ENCODE data around the gene LRP3. TPM values are rescaled to one million over a fixed set of nuclear protein-coding genes. Genes with fewer than 3 reads are reported as not detected.

The LRP3 gene
- total RNA-seq, 1 experiment from 2014 or later = 29.0 TPM

- no peak for TF ChIP-seq CBX3 (IDR thresholded peaks at IDR 0.05; ENCODE audit: low read depth)
- no peak for TF ChIP-seq YY1 (IDR thresholded peaks at IDR 0.05; ENCODE audit: extremely low read depth, insufficient replicate concordance, low read depth, low read length)
- TF ChIP-seq EZH2phosphoT487 (IDR thresholded peaks at IDR 0.05; ENCODE audit: borderline replicate concordance) = no peak
Observed at GRCh38 chr19:33196446-33197193, 2.5 kb downstream of the LRP3 start (continued).

GRCh38 chr19:33197591-33198000, 3.5 kb downstream of the LRP3 start:
- no peak overlapping the region for H2AFZ ChIP-seq (ENCODE audit: low read depth, low read length, poor library complexity, severe bottlenecking)
- ChIA-PET CTCF (no interaction called here), RAD21 (ENCODE audit: low non-redundant PET in 1 of 2, low total read pairs in 2 of 2, uncharacterized antibody in 2 of 2, unreplicated experiment in 2 of 2) (no interaction called here), POLR2A (no interaction called here)
- H3K9me2 ChIP-seq (ENCODE audit: insufficient read depth) = no peaks in the 10 kb centered on the region
- no peaks in the 10 kb centered on the region for H3K27me3 ChIP-seq (ENCODE audit: insufficient read depth, low read length)
- H4K20me1 ChIP-seq (ENCODE audit: insufficient read depth) = no peaks in the 10 kb centered on the region
- H3K4me2 ChIP-seq (ENCODE audit: low read length) = no peak overlapping the region
- H3K4me1 ChIP-seq (ENCODE audit: control insufficient read depth in 1 of 2, insufficient read depth in 2 of 2, low read length in 2 of 2) = peaks cover 11 to 18% of the 10 kb centered on the region in 2 experiments
- no peak overlapping the region for H3K9ac ChIP-seq (ENCODE audit: low read length)
- DNase-seq (ENCODE audit: low read depth, low spot score) (no peak), ATAC-seq (no peak)
- intact Hi-C loops (cut with micrococcal nuclease) = no loop called here
- peaks cover 0 to 7% of the 10 kb centered on the region in 2 experiments; a peak in 2 of 4 replicates for H3K36me3 ChIP-seq (ENCODE audit: control insufficient read depth in 1 of 2, insufficient read depth in 2 of 2, low read length in 2 of 2)
- no peak overlapping the region for H3K4me3 ChIP-seq (replicated peaks in 1 of 2; ENCODE audit: low read depth in 1 of 2, low read length in 2 of 2)
- BruUV-seq (replicated peaks) = no TSS peak
- peaks cover 14% of the 10 kb centered on the region for H3K79me2 ChIP-seq (ENCODE audit: insufficient read depth, low read length)
- H3K9me3 ChIP-seq (ENCODE audit: control insufficient read depth in 1 of 2, insufficient read depth in 1 of 2, low read depth in 1 of 2, low read length in 2 of 2) = no peaks in the 10 kb centered on the region
- H3K27ac ChIP-seq (ENCODE audit: low read depth, low read length) = no peak overlapping the region
- TF ChIP-seq CTCF (IDR thresholded peaks at IDR 0.05 in 2 of 3, conservative IDR thresholded peaks at IDR 0.05 in 1 of 3; ENCODE audit: borderline replicate concordance in 1 of 3, insufficient read depth in 1 of 3, low read depth in 2 of 3, low read length in 2 of 3) (no peak), FOSL1 (IDR thresholded peaks at IDR 0.05; ENCODE audit: low read depth) (no peak), REST (IDR thresholded peaks at IDR 0.05; ENCODE audit: low read depth) (no peak), EZH2phosphoT487 (IDR thresholded peaks at IDR 0.05; ENCODE audit: borderline replicate concordance) (no peak), MAX (IDR thresholded peaks at IDR 0.05) (no peak), POLR2AphosphoS5 (IDR thresholded peaks at IDR 0.05; ENCODE audit: low read depth, low read length) (no peak), SRF (IDR thresholded peaks at IDR 0.05; ENCODE audit: low read depth) (no peak), ZBTB33 (IDR thresholded peaks at IDR 0.05; ENCODE audit: extremely low read depth, insufficient replicate concordance, low read length) (no peak), TCF7L2 (IDR thresholded peaks at IDR 0.05; ENCODE audit: borderline replicate concordance, extremely low read depth, insufficient read depth, insufficient read length) (no peak), ATF3 (IDR thresholded peaks at IDR 0.05) (no peak), SP1 (IDR thresholded peaks at IDR 0.05; ENCODE audit: low read depth) (no peak), EGR1 (IDR thresholded peaks at IDR 0.05; ENCODE audit: low read depth) (no peak), CEBPB (IDR thresholded peaks at IDR 0.05; ENCODE audit: low read depth) (no peak), ZNF274 (IDR thresholded peaks at IDR 0.05; ENCODE audit: low read depth, low read length) (no peak), YY1 (IDR thresholded peaks at IDR 0.05; ENCODE audit: extremely low read depth, insufficient replicate concordance, low read depth, low read length) (no peak)

Measured in HCT116 (cell line).